Panc1 (cell line): Measurements from ENCODE around the gene RAB8A.

Source experiments
- POLR2AphosphoS5 ChIP-seq: IDR thresholded peaks from 2 replicates; pipeline ENCODE4 v1.6.1; 2012; ENCODE audit warnings: mild to moderate bottlenecking, low read depth, low read length, moderate library complexity
- SIN3A ChIP-seq: IDR thresholded peaks from 2 replicates; pipeline ENCODE4 v1.6.1; 2012; ENCODE audit warnings: low read depth, mild to moderate bottlenecking, low read length, moderate library complexity, borderline replicate concordance; ENCODE audit not compliant: insufficient read depth
- TCF7L2 ChIP-seq: IDR thresholded peaks from 2 replicates; pipeline ENCODE4 v1.6.1; 2011; ENCODE audit warnings: mild to moderate bottlenecking, low read depth, low read length, inconsistent platforms
- TF ChIP-seq, protein P1 (sequence below): fragments of 450-650 bp; IDR thresholded peaks from 2 replicates; pipeline ENCODE4 v1.5.1; 2017; ENCODE audit warnings: mild to moderate bottlenecking
- TF ChIP-seq, protein P2 (sequence below), 2 experiments: IDR thresholded peaks; 2 replicates each; pipeline ENCODE4 v1.6.1; 2011 to 2012; ENCODE audit warnings: low read depth in 2 of 2, control low read depth in 1 of 2, low read length in 1 of 2, mild to moderate bottlenecking in 1 of 2, moderate library complexity in 1 of 2; ENCODE audit not compliant: insufficient read depth in 1 of 2

DNA sequence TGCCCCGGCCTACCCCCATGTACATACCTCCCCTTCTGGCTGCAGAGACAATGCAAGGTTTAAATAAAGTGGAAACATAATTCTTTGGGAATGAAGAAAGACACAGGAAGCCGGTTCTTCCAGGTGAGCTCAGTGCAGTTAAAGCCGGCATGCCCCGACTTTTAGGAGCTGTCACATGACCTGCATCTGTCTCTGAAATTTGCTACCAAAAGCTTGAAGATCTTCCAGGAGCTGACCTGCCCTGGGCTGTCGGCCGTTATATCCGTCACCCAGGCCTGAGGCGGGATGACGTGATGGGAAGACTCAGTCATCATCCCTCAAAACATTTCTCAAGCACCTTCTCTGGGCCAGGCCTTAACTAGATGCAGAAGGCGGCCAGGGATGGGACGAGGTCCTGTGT is 10.3 kb downstream of the RAB8A start:
- TF ChIP-seq, protein P1, sequence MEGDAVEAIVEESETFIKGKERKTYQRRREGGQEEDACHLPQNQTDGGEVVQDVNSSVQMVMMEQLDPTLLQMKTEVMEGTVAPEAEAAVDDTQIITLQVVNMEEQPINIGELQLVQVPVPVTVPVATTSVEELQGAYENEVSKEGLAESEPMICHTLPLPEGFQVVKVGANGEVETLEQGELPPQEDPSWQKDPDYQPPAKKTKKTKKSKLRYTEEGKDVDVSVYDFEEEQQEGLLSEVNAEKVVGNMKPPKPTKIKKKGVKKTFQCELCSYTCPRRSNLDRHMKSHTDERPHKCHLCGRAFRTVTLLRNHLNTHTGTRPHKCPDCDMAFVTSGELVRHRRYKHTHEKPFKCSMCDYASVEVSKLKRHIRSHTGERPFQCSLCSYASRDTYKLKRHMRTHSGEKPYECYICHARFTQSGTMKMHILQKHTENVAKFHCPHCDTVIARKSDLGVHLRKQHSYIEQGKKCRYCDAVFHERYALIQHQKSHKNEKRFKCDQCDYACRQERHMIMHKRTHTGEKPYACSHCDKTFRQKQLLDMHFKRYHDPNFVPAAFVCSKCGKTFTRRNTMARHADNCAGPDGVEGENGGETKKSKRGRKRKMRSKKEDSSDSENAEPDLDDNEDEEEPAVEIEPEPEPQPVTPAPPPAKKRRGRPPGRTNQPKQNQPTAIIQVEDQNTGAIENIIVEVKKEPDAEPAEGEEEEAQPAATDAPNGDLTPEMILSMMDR, result no peak
- no peak for TF ChIP-seq POLR2AphosphoS5
- no peak for TF ChIP-seq SIN3A
- TF ChIP-seq, protein P2, sequence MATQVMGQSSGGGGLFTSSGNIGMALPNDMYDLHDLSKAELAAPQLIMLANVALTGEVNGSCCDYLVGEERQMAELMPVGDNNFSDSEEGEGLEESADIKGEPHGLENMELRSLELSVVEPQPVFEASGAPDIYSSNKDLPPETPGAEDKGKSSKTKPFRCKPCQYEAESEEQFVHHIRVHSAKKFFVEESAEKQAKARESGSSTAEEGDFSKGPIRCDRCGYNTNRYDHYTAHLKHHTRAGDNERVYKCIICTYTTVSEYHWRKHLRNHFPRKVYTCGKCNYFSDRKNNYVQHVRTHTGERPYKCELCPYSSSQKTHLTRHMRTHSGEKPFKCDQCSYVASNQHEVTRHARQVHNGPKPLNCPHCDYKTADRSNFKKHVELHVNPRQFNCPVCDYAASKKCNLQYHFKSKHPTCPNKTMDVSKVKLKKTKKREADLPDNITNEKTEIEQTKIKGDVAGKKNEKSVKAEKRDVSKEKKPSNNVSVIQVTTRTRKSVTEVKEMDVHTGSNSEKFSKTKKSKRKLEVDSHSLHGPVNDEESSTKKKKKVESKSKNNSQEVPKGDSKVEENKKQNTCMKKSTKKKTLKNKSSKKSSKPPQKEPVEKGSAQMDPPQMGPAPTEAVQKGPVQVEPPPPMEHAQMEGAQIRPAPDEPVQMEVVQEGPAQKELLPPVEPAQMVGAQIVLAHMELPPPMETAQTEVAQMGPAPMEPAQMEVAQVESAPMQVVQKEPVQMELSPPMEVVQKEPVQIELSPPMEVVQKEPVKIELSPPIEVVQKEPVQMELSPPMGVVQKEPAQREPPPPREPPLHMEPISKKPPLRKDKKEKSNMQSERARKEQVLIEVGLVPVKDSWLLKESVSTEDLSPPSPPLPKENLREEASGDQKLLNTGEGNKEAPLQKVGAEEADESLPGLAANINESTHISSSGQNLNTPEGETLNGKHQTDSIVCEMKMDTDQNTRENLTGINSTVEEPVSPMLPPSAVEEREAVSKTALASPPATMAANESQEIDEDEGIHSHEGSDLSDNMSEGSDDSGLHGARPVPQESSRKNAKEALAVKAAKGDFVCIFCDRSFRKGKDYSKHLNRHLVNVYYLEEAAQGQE (IDR thresholded peaks at IDR 0.05; ENCODE audit: insufficient read depth in 1 of 2, low read depth in 2 of 2, low read length in 1 of 2), result no peak
- no peak for TF ChIP-seq TCF7L2
